ENCODE measurements around the gene FKBP3. TPM values are rescaled to one million over a fixed set of nuclear protein-coding genes. Genes with fewer than 3 reads are reported as not detected.

FKBP3 gene
- total and polyA plus RNA-seq, 2 experiments from 2014 or later, result 40.9 to 125 TPM

GRCh38 chr14:45078323-45078722, 56.0 kb downstream of the FKBP3 start:
- Histone ChIP-seq H4K20me1 (ENCODE audit: insufficient read depth) (no peaks in the 10 kb centered on the region), H3K4me1 (ENCODE audit: insufficient read depth) (no peaks in the 10 kb centered on the region), H3K27ac (no peak overlapping the region), H2AFZ (no peak overlapping the region), H3K4me2 (ENCODE audit: unreplicated experiment) (no peak overlapping the region), H3K9me2 (ENCODE audit: insufficient read depth) (no peaks in the 10 kb centered on the region), H3K4me3 (no peak overlapping the region), H3K79me2 (ENCODE audit: insufficient read depth) (no peaks in the 10 kb centered on the region), H3K27me3 (replicated peaks; ENCODE audit: insufficient read depth) (no peaks in the 10 kb centered on the region), H3F3A (ENCODE audit: insufficient read depth) (no peaks in the 10 kb centered on the region), H3K9ac (no peak overlapping the region), H3K9me3 (ENCODE audit: low read depth) (no peaks in the 10 kb centered on the region), H3K36me3 (ENCODE audit: low read depth) (no peaks in the 10 kb centered on the region)
- in situ Hi-C loops (cut with MboI), result no loop called here
- WGBS, 2 experiments (ENCODE audit: low coverage in 1 of 2, low lambda C conversion rate in 2 of 2, missing lambda C conversion rate in 2 of 2), result 56 to 68% methylated on average over 1 of the region's 1 CpG
- DNase-seq, result no peak
- TF ChIP-seq EZH2phosphoT487 (IDR thresholded peaks at IDR 0.05; ENCODE audit: insufficient read depth, low read depth), result no peak
- no peak for TF ChIP-seq EZH2 (IDR thresholded peaks at IDR 0.05; ENCODE audit: insufficient read depth, poor library complexity, severe bottlenecking)

GRCh38 chr14:45073231-45073879, 60.9 kb downstream of the FKBP3 start:
- Histone ChIP-seq H3K79me2 (ENCODE audit: insufficient read depth) (no peaks in the 10 kb centered on the region), H4K20me1 (ENCODE audit: insufficient read depth) (no peaks in the 10 kb centered on the region), H3K27ac (no peak overlapping the region), H3K4me3 (no peak overlapping the region), H3K9me2 (ENCODE audit: insufficient read depth) (no peaks in the 10 kb centered on the region), H3K4me2 (ENCODE audit: unreplicated experiment) (no peak overlapping the region), H2AFZ (no peak overlapping the region), H3K36me3 (ENCODE audit: low read depth) (peaks cover 4% of the 10 kb centered on the region; the same call in 1 of the 2 replicates), H3K9ac (no peak overlapping the region), H3K4me1 (ENCODE audit: insufficient read depth) (no peaks in the 10 kb centered on the region), H3K27me3 (replicated peaks; ENCODE audit: insufficient read depth) (no peaks in the 10 kb centered on the region), H3F3A (ENCODE audit: insufficient read depth) (no peaks in the 10 kb centered on the region), H3K9me3 (ENCODE audit: low read depth) (no peaks in the 10 kb centered on the region)
- TF ChIP-seq EZH2phosphoT487 (IDR thresholded peaks at IDR 0.05; ENCODE audit: insufficient read depth, low read depth), result no peak
- TF ChIP-seq EZH2 (IDR thresholded peaks at IDR 0.05; ENCODE audit: insufficient read depth, poor library complexity, severe bottlenecking), result no peak
- in situ Hi-C loops (cut with MboI), result no loop called here
- 82 to 84% methylated on average over 5 of the region's 5 CpGs for WGBS, 2 experiments (ENCODE audit: low coverage in 1 of 2, low lambda C conversion rate in 2 of 2, missing lambda C conversion rate in 2 of 2)
- no peak for DNase-seq

GRCh38 chr14:45072126-45072525, 62.2 kb downstream of the FKBP3 start:
- no peak overlapping the region for H3K4me3 ChIP-seq
- no peak for DNase-seq
- no peaks in the 10 kb centered on the region for H3K79me2 ChIP-seq (ENCODE audit: insufficient read depth)
- TF ChIP-seq EZH2 (IDR thresholded peaks at IDR 0.05; ENCODE audit: insufficient read depth, poor library complexity, severe bottlenecking), result no peak
- TF ChIP-seq EZH2phosphoT487 (IDR thresholded peaks at IDR 0.05; ENCODE audit: insufficient read depth, low read depth), result no peak
- 95 to 97% methylated on average over 6 of the region's 6 CpGs for WGBS, 2 experiments (ENCODE audit: low coverage in 1 of 2, low lambda C conversion rate in 2 of 2, missing lambda C conversion rate in 2 of 2)
- H3F3A ChIP-seq (ENCODE audit: insufficient read depth), result no peaks in the 10 kb centered on the region
- H3K4me2 ChIP-seq (ENCODE audit: unreplicated experiment), result no peak overlapping the region
- no peaks in the 10 kb centered on the region for H3K9me2 ChIP-seq (ENCODE audit: insufficient read depth)
- H3K36me3 ChIP-seq (ENCODE audit: low read depth), result peaks cover 4% of the 10 kb centered on the region; the same call in 1 of the 2 replicates
- H3K27ac ChIP-seq, result no peak overlapping the region
- H3K9me3 ChIP-seq (ENCODE audit: low read depth), result no peaks in the 10 kb centered on the region
- H4K20me1 ChIP-seq (ENCODE audit: insufficient read depth), result no peaks in the 10 kb centered on the region
- H3K9ac ChIP-seq, result no peak overlapping the region
- H3K4me1 ChIP-seq (ENCODE audit: insufficient read depth), result no peaks in the 10 kb centered on the region
- H3K27me3 ChIP-seq (replicated peaks; ENCODE audit: insufficient read depth), result no peaks in the 10 kb centered on the region
- in situ Hi-C loops (cut with MboI), result no loop called here
- H2AFZ ChIP-seq, result no peak overlapping the region

GRCh38 chr14:45070215-45070614, 64.1 kb downstream of the FKBP3 start:
- Histone ChIP-seq H3F3A (ENCODE audit: insufficient read depth) (no peaks in the 10 kb centered on the region), H3K9ac (no peak overlapping the region), H3K27ac (no peak overlapping the region), H3K79me2 (ENCODE audit: insufficient read depth) (0 out of 2 replicates have a peak, but pooled peaks cover 3% of the 10 kb centered on the region), H3K36me3 (ENCODE audit: low read depth) (peaks cover 4% of the 10 kb centered on the region; the same call in 1 of the 2 replicates), H3K4me3 (no peak overlapping the region), H3K9me2 (ENCODE audit: insufficient read depth) (no peaks in the 10 kb centered on the region), H3K4me1 (ENCODE audit: insufficient read depth) (no peaks in the 10 kb centered on the region), H3K4me2 (ENCODE audit: unreplicated experiment) (no peak overlapping the region), H4K20me1 (ENCODE audit: insufficient read depth) (no peaks in the 10 kb centered on the region), H3K9me3 (ENCODE audit: low read depth) (no peaks in the 10 kb centered on the region), H3K27me3 (replicated peaks; ENCODE audit: insufficient read depth) (no peaks in the 10 kb centered on the region), H2AFZ (no peak overlapping the region)
- WGBS, 2 experiments (ENCODE audit: low coverage in 1 of 2, low lambda C conversion rate in 2 of 2, missing lambda C conversion rate in 2 of 2), result 97 to 100% methylated on average over 1 of the region's 1 CpG
- DNase-seq, result peak; percentile 12
- TF ChIP-seq EZH2 (IDR thresholded peaks at IDR 0.05; ENCODE audit: insufficient read depth, poor library complexity, severe bottlenecking) (no peak), EZH2phosphoT487 (IDR thresholded peaks at IDR 0.05; ENCODE audit: insufficient read depth, low read depth) (no peak)
- in situ Hi-C loops (cut with MboI), result no loop called here
